GM19467 (cell line): Measurements from ENCODE around the gene MED27.
"Not testable (repeated sequence)": the region's sequence is repeated elsewhere in the genome, so short reads cannot be mapped to it uniquely, and the experiment has no call there.

ENCODE experiments used
- ATAC-seq: cut with Tn5 transposase; IDR thresholded peaks from one replicate; pipeline ENCODE4 v1.9.1; 2021; ENCODE audit warnings: mild to moderate bottlenecking, moderate library complexity; ENCODE audit not compliant: unreplicated experiment

MED27 gene

GRCh38 chr9:132077881-132078698, 1.6 kb downstream of the MED27 start:
- no peak for ATAC-seq

GRCh38 chr9:132075853-132076252, 3.8 kb downstream of the MED27 start:
- ATAC-seq: no peak

- no peak for ATAC-seq
Observed at GRCh38 chr9:132074736-132075135, 4.9 kb downstream of the MED27 start.

GRCh38 chr9:132071847-132072507, 7.7 kb downstream of the MED27 start:
- no peak for ATAC-seq

GRCh38 chr9:132069046-132069898, 10.4 kb downstream of the MED27 start:
- no peak for ATAC-seq

- ATAC-seq: no peak
Observed at GRCh38 chr9:132068605-132069004, 11.1 kb downstream of the MED27 start.

- no peak for ATAC-seq
Observed at GRCh38 chr9:132066511-132066910, 13.2 kb downstream of the MED27 start.

- no peak for ATAC-seq
Observed at GRCh38 chr9:132066057-132066456, 13.6 kb downstream of the MED27 start.

- no peak for ATAC-seq
Observed at GRCh38 chr9:132063281-132063680, 16.4 kb downstream of the MED27 start.

- ATAC-seq: no peak
Observed at GRCh38 chr9:132062806-132063205, 16.9 kb downstream of the MED27 start.

- no peak for ATAC-seq
Observed at GRCh38 chr9:132061526-132061925, 18.1 kb downstream of the MED27 start.

GRCh38 chr9:132059361-132059760, 20.3 kb downstream of the MED27 start:
- ATAC-seq: no peak

- ATAC-seq: not testable (repeated sequence)
Observed at GRCh38 chr9:132058226-132058625, 21.4 kb downstream of the MED27 start.

GRCh38 chr9:132056717-132057560, 22.7 kb downstream of the MED27 start:
- no peak for ATAC-seq

GRCh38 chr9:132055756-132056155, 23.9 kb downstream of the MED27 start:
- ATAC-seq: no peak

- no peak for ATAC-seq
Observed at GRCh38 chr9:132054024-132054423, 25.6 kb downstream of the MED27 start.

- ATAC-seq: no peak
Observed at GRCh38 chr9:132049900-132050299, 29.8 kb downstream of the MED27 start.

GRCh38 chr9:132049323-132049882, 30.3 kb downstream of the MED27 start:
- ATAC-seq: no peak

GRCh38 chr9:132048201-132048600, 31.5 kb downstream of the MED27 start:
- ATAC-seq: no peak

- ATAC-seq: no peak
Observed at GRCh38 chr9:132046456-132046855, 33.2 kb downstream of the MED27 start.
